Liver (tissue), 9 donors: Measurements from ENCODE around the gene XPR1. TPM values are rescaled to one million over a fixed set of nuclear protein-coding genes. Genes with fewer than 3 reads are reported as not detected.

Source experiments
- DNase-seq: peaks from one replicate; pipeline ENCODE4 v3.0.0-alpha.2; 2017; ENCODE audit warnings: low spot score
- H3K27ac ChIP-seq, 2 donors: one replicate each; pipeline ENCODE4 v1.7.0; 2013; ENCODE audit warnings: inconsistent platforms in 2 of 2, low read length in 2 of 2, control low read depth in 1 of 2, low read depth in 1 of 2, mild to moderate bottlenecking in 1 of 2
- H3K27me3 ChIP-seq, 4 donors: one replicate each; pipeline versions ENCODE4 v1.6.1 to v1.7.0; 2013; ENCODE audit warnings: low read length in 3 of 4, inconsistent platforms in 1 of 4, mild to moderate bottlenecking in 1 of 4, moderate library complexity in 1 of 4; ENCODE audit not compliant: control insufficient read depth in 4 of 4, insufficient read depth in 4 of 4
- H3K36me3 ChIP-seq, 4 donors: one replicate each; pipeline versions ENCODE4 v1.6.1 to v1.7.0; 2013; ENCODE audit warnings: low read length in 3 of 4, mild to moderate bottlenecking in 3 of 4, low read depth in 1 of 4, moderate library complexity in 1 of 4; ENCODE audit not compliant: control insufficient read depth in 4 of 4, insufficient read depth in 3 of 4
- H3K4me1 ChIP-seq, 4 donors: one replicate each; pipeline versions ENCODE4 v1.6.1 to v1.7.0; 2013; ENCODE audit warnings: low read length in 3 of 4, mild to moderate bottlenecking in 3 of 4, moderate library complexity in 1 of 4; ENCODE audit not compliant: control insufficient read depth in 4 of 4, insufficient read depth in 4 of 4
- H3K4me3 ChIP-seq, 3 donors: one replicate each; pipeline versions ENCODE4 v1.6.1 to v1.7.0; 2013; ENCODE audit warnings: low read length in 3 of 3, control low read depth in 1 of 3, low read depth in 1 of 3, mild to moderate bottlenecking in 1 of 3
- H3K9ac ChIP-seq, 2 donors: one replicate each; pipeline ENCODE4 v1.7.0; 2013; ENCODE audit warnings: low read length in 2 of 2, mild to moderate bottlenecking in 2 of 2, moderate library complexity in 2 of 2, control low read depth in 1 of 2, low read depth in 1 of 2
- H3K9me3 ChIP-seq, 4 donors: one replicate each; pipeline versions ENCODE4 v1.6.1 to v1.7.0; 2013; ENCODE audit warnings: low read length in 3 of 4; ENCODE audit not compliant: control insufficient read depth in 4 of 4
- EGR1 ChIP-seq, 2 donors: IDR thresholded peaks; 2 replicates each; pipeline ENCODE4 v1.6.1; 2016 to 2018; ENCODE audit warnings: antibody characterized with exemption in 2 of 2, low read depth in 2 of 2
- FOXA1 ChIP-seq: IDR thresholded peaks from 2 replicates; pipeline ENCODE4 v1.6.1; 2016; ENCODE audit warnings: antibody characterized with exemption
- FOXA2 ChIP-seq: IDR thresholded peaks from 2 replicates; pipeline ENCODE4 v1.6.1; 2016; ENCODE audit warnings: antibody characterized with exemption
- GABPA ChIP-seq, 2 donors: IDR thresholded peaks in 1 of 2; conservative IDR thresholded peaks in 1 of 2; 2 replicates each; pipeline ENCODE4 v1.6.1; 2016; ENCODE audit warnings: antibody characterized with exemption in 2 of 2, mild to moderate bottlenecking in 1 of 2, moderate library complexity in 1 of 2
- HNF4A ChIP-seq, 2 donors: conservative IDR thresholded peaks; 2 replicates each; pipeline ENCODE4 v1.6.1; 2016; ENCODE audit warnings: antibody characterized with exemption in 2 of 2, mild to moderate bottlenecking in 2 of 2
- HNF4G ChIP-seq: IDR thresholded peaks from 2 replicates; pipeline ENCODE4 v1.6.1; 2016; ENCODE audit warnings: antibody characterized with exemption
- JUND ChIP-seq, 2 donors: IDR thresholded peaks; 2 replicates each; pipeline ENCODE4 v1.6.1; 2016; ENCODE audit warnings: antibody characterized with exemption in 2 of 2
- NR2F2 ChIP-seq: IDR thresholded peaks from 2 replicates; pipeline ENCODE4 v1.6.1; 2016; ENCODE audit warnings: antibody characterized with exemption
- RAD21 ChIP-seq, 2 donors: IDR thresholded peaks; 2 replicates each; pipeline ENCODE4 v1.6.1; 2016; ENCODE audit warnings: antibody characterized with exemption in 2 of 2, mild to moderate bottlenecking in 2 of 2
- REST ChIP-seq: IDR thresholded peaks from 2 replicates; pipeline ENCODE4 v1.6.1; 2016; ENCODE audit warnings: antibody characterized with exemption, mild to moderate bottlenecking
- RXRA ChIP-seq, 2 donors: IDR thresholded peaks; 2 replicates each; pipeline ENCODE4 v1.6.1; 2017 to 2018; ENCODE audit warnings: antibody characterized with exemption in 2 of 2, mild to moderate bottlenecking in 1 of 2
- SP1 ChIP-seq: IDR thresholded peaks from 2 replicates; pipeline ENCODE4 v1.6.1; 2018; ENCODE audit warnings: antibody characterized with exemption, mild to moderate bottlenecking
- TAF1 ChIP-seq: conservative IDR thresholded peaks from 2 replicates; pipeline ENCODE4 v1.6.1; 2016; ENCODE audit warnings: antibody characterized with exemption, mild to moderate bottlenecking
- YY1 ChIP-seq: IDR thresholded peaks from 2 replicates; pipeline ENCODE4 v1.6.1; 2016; ENCODE audit warnings: antibody characterized with exemption, mild to moderate bottlenecking
- ZBTB33 ChIP-seq: IDR thresholded peaks from 2 replicates; pipeline ENCODE4 v1.6.1; 2016; ENCODE audit warnings: antibody characterized with exemption
- WGBS: extraction: QIAGEN DNeasy Blood & Tissue Kit; methylation state at CpG from one replicate; pipeline ENCODE4 v1.1.7; 2013; 5-methylcytosine and 5-hydroxymethylcytosine counted together
- polyA plus RNA-seq, 2 donors: library from polyadenylated mRNA; stranded (reverse) in 1 of 2; unstranded in 1 of 2; fragments of 200-250 nt in 1 of 2; fragments of >200 nt in 1 of 2; fragmentation: Nextera tagmentation in 1 of 2; extraction: Ambion mirVana in 1 of 2; gene quantifications; one replicate each; pipeline versions ENCODE4 v1.2.1 to v1.2.3, GENCODE V29; 2013 to 2015
- total RNA-seq, 2 donors: library from RNA; depleted of rRNA; stranded (reverse); fragments of >200 nt; gene quantifications; one replicate each; pipeline ENCODE4 v1.2.3, GENCODE V29; 2014
- TF ChIP-seq, protein P1 (sequence below): fragments of 150-350 bp; IDR thresholded peaks from 2 replicates; pipeline ENCODE4 v1.5.1; 2017; ENCODE audit warnings: improper control_type of control experiment, low read depth, low read length; ENCODE audit not compliant: missing input control
- TF ChIP-seq, protein P2 (sequence below): IDR thresholded peaks from 2 replicates; pipeline ENCODE4 v1.6.1; 2016; ENCODE audit warnings: antibody characterized with exemption
- TF ChIP-seq, protein P3 (sequence below): IDR thresholded peaks from 2 replicates; pipeline ENCODE4 v1.6.1; 2016; ENCODE audit warnings: antibody characterized with exemption
- donor health status: healthy.
- donor health status: healthy.
- donor health status: healthy.
- donor health status: healthy.
- donor health status: healthy.

Gene XPR1
- total and polyA plus RNA-seq, 4 donors = 1.8 to 14.3 (median 5.9) TPM

- no peak for TF ChIP-seq REST
- TF ChIP-seq FOXA1 = no peak
- no peak for TF ChIP-seq YY1
These were observed 281.2 kb downstream of the XPR1 start, which contains the start of gene KIAA1614 (continued) for GRCh38 chr1:180912801-180913565.

DNA sequence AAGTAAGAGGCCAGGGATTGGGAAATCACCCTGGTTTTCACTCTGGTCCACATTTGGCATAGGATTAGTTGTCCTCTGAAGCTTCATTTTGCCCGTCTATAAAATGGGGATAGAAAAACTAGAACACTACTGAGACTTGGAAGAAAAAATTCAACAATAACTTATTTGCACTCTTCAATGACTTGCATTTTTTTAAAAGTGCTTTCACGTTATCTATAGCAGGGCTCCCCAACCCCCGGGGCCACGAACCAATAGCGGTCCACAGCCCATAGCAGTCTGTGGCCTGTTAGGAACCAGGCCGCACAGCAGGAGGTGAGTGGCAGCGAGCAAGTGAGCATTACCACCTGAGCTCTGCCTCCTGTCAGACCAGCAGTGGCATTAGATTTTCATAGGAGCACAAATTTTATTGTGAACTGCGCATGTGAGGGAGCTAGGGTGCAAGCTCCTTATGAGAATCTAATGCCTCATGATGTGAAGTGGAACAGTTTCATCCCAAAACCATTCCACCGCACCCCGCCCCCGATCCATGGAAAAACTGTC, 283.7 kb downstream of the XPR1 start:
- DNase-seq = no peak

More for the DNA sequence above, 283.7 kb downstream of the XPR1 start:
- H3K9me3 ChIP-seq = no peaks in the 10 kb centered on the region
- H3K27ac ChIP-seq = no peak overlapping the region
- H3K4me3 ChIP-seq = no peak overlapping the region
- WGBS = 94% methylated on average over 11 of the region's 11 CpGs
- TF ChIP-seq NR2F2 (no peak), FOXA2 (no peak), TAF1 (no peak), GABPA (IDR thresholded peaks at IDR 0.05 in 1 of 2, conservative IDR thresholded peaks at IDR 0.05 in 1 of 2) (no peak), RAD21 (IDR thresholded peaks at IDR 0.05) (no peak), FOXA1 (no peak), REST (no peak), JUND (IDR thresholded peaks at IDR 0.05) (no peak), SP1 (no peak), HNF4G (no peak), EGR1 (IDR thresholded peaks at IDR 0.05; ENCODE audit: low read depth in 2 of 2) (no peak), ZBTB33 (no peak), HNF4A (conservative IDR thresholded peaks at IDR 0.05) (no peak), YY1 (no peak), RXRA (IDR thresholded peaks at IDR 0.05) (no peak)
- TF ChIP-seq, protein P1, sequence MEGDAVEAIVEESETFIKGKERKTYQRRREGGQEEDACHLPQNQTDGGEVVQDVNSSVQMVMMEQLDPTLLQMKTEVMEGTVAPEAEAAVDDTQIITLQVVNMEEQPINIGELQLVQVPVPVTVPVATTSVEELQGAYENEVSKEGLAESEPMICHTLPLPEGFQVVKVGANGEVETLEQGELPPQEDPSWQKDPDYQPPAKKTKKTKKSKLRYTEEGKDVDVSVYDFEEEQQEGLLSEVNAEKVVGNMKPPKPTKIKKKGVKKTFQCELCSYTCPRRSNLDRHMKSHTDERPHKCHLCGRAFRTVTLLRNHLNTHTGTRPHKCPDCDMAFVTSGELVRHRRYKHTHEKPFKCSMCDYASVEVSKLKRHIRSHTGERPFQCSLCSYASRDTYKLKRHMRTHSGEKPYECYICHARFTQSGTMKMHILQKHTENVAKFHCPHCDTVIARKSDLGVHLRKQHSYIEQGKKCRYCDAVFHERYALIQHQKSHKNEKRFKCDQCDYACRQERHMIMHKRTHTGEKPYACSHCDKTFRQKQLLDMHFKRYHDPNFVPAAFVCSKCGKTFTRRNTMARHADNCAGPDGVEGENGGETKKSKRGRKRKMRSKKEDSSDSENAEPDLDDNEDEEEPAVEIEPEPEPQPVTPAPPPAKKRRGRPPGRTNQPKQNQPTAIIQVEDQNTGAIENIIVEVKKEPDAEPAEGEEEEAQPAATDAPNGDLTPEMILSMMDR = no peak
- TF ChIP-seq, protein P2, sequence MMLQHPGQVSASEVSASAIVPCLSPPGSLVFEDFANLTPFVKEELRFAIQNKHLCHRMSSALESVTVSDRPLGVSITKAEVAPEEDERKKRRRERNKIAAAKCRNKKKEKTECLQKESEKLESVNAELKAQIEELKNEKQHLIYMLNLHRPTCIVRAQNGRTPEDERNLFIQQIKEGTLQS = no peak
- TF ChIP-seq, protein P3, sequence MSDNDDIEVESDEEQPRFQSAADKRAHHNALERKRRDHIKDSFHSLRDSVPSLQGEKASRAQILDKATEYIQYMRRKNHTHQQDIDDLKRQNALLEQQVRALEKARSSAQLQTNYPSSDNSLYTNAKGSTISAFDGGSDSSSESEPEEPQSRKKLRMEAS = no peak
- H3K9ac ChIP-seq = no peak overlapping the region
- no peaks in the 10 kb centered on the region for H3K36me3 ChIP-seq
- H3K4me1 ChIP-seq = peaks cover 3 to 14% (median 9%) of the 10 kb centered on the region in 4 donors
- peaks cover 0 to 2% (median 0%) of the 10 kb centered on the region in 4 donors for H3K27me3 ChIP-seq
